CD4-positive, alpha-beta T cell treated with Interleukin-1 beta for 1 hour (primary cell): ENCODE measurements around the gene STRA6.

Source experiments
- DNase-seq, 2 donors: peaks; one replicate each; pipeline ENCODE4 v3.0.0-alpha.2; 2020 to 2022

STRA6 gene

DNA sequence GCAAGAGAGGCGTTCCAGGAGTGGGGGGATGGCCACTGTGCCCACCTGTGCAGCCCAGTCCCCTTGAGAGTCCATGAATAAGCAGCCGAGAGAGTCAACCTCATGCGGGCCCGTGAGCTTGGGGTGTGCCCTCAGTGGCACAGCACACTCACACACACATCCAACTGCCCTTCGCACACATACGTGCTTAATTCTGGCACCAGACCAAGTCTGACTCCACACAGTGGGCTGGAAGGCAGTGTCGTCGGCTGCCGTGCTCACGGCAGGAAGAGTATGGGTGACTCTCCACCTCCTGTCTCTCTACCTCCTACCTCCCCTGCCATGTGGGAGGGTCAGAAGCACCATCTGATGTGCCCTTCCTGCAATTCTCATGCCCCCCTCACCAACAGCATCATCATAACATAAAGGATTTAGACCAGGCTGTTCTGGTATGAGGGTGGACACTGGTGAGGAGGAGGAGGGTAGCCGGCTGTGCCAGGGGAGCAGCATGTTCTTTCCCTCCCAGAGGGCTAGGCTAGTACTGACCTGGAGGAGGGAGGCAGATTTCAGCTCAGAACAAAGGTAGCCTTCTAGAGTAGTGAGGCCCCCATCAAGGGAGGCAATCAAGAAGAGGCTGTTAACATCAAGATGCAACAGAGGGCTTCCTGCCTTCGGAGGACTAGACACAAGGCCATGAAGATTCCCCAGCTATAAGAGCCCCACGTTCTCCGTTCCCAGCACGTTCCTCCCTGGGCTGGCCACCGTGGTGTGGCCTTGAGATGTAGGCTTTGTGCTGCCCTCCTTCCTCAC is 5.3 kb upstream of the STRA6 start:
- no peak for DNase-seq

DNA sequence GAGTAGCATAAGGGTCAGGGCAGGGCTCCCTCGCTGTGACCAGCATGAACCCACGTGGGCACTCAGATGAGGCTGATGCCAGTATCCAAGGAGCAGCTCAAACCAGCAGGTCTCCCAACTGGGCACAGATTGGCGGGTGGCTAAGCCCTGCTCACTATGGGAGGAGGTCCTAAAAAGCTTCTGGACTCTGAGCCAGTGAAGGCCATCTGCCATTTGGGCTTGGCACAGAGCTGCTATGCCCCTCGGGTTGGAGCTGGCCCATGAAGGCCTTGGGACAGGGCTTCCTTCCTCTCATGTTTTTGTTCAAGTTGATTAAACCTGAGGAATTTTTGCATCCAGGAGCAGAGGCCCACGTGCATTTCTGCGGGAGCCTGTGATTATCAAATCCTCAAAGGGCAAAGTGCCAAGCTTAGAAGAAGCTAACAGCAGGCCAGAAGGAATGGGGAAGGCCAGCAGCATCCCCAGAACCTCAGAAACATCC is 4.3 kb upstream of the STRA6 start:
- DNase-seq, result no peak

GRCh38 chr15:74205582-74205947 is 3.0 kb upstream of the STRA6 start:
- no peak for DNase-seq

GRCh38 chr15:74203914-74204431 is 1.4 kb upstream of the STRA6 start:
- DNase-seq, result no peak

- no peak for DNase-seq
These were observed 722 bp downstream of the STRA6 start for GRCh38 chr15:74201710-74202420.

DNA sequence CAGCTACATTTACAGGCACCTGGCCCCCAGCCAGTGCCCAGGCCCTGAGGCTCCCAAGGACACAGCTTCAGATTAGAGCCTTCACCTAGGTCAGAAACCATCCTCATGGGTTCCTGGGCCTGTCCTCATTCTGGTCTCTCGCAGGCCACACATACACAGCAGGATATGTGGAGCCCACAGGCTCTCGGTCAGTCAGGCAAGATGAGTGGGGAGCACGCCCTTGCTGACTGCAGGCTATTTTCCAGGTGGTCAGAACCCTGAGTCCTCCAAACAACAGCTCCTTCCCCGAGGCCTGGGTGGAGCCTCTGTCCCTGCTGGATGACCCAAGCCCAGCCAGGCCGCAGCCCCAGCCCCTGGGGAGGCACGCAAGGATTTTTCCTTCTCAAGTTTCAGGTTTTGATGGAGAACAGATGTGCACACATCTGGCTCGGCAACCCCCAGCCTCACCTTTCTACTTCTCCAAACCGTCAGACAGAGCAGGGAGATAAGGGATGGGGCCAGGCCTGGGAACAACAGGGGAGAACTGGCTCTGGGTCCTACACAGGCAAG is 1.6 kb downstream of the STRA6 start:
- DNase-seq, result no peak

GRCh38 chr15:74200412-74200815 is 2.2 kb downstream of the STRA6 start:
- DNase-seq, result no peak

- DNase-seq, result no peak
These were observed 3.3 kb downstream of the STRA6 start for GRCh38 chr15:74199297-74199652.

GRCh38 chr15:74197176-74197965 is 5.2 kb downstream of the STRA6 start:
- DNase-seq, result no peak

GRCh38 chr15:74196175-74196574 is 6.4 kb downstream of the STRA6 start:
- DNase-seq, result no peak

DNA sequence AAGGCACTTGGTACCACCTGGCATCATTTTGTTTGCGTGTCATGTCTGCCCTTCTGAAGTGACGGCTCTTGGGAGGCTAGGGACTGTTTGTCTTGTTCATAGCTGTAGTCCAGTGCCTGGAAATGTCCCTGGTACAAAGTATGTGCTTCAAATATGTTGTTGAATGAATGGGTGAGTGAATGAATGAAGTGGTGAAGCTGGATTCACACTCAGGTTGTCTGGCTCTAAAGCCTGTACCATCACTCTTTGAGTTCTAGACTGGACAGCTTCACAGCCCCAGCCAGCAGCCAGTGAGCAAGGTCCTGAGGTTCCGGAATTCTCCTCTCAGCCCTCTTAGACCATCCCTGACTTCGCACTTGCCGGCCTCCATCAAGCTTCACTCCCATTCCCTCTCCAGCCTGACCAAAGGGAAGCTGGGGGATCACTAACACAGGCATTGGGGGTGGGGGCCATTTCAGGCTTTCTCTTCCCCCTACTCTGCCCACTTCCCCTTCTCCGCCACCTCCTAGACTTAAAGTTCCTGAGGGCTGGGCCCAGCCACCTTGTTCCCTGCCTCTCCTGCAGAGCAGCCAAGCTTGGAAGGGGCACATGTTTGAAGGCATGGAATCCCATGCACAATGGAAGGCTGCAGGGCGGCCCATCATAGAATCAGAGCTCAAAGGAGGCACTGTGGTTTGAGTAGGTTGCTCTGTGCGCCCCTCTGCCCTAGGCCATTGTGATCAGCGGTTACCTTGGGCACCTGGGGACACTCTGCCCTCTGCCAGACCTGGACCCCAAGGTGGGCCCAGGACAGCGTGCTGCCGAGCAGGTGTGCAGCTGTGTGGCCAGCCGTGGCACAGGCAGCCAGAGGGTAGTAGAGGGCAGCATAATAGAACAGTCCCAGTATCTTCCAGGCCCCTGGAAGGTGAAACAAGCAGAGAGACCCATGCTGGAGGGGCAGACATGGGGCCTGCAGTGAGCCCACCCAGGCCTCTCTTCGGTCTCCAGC is 7.7 kb downstream of the STRA6 start:
- no peak for DNase-seq

GRCh38 chr15:74193905-74194304 is 8.7 kb downstream of the STRA6 start:
- no peak for DNase-seq

DNA sequence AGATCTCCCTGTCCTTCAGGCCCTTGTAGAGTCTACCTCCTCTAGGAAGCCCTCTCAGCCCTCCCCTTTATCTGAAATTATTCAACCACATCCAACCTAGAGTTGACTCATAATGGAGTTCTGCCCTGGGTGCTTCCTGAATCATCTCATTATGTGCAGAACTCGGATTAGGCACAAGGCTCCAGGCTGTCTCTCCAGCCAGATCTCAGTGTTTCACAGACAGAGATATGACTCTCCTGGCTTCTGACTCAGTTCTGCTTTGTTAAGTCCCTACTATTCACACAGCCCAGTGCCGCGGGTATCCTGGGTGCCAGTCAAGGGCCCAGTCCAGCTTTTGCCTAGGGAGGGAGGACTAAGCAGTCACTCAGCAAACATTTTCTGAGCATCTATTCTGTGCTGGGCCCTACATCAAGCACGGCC is 9.3 kb downstream of the STRA6 start:
- no peak for DNase-seq

- DNase-seq, result no peak
These were observed 9.8 kb downstream of the STRA6 start for GRCh38 chr15:74192751-74193150.

DNA sequence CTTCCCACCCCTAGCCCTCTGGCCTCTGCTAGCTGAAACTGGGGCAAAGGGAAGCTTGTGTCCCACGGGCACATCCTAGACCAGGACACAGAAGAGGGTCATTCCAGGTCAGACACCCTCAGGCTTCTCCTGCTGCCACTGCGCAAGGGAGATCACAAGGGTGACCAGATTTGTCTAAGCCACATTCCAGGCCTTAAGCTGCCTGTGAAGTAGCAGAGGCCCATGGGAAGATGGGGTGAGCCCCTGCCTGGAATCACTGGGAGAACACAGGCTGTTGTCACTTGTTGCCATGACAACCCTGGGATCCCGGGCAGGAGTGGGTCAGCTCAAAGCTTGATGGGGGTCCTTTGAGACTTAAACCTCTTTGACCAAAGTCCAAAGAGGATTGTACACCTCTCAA is 10.8 kb downstream of the STRA6 start:
- DNase-seq, result no peak

DNA sequence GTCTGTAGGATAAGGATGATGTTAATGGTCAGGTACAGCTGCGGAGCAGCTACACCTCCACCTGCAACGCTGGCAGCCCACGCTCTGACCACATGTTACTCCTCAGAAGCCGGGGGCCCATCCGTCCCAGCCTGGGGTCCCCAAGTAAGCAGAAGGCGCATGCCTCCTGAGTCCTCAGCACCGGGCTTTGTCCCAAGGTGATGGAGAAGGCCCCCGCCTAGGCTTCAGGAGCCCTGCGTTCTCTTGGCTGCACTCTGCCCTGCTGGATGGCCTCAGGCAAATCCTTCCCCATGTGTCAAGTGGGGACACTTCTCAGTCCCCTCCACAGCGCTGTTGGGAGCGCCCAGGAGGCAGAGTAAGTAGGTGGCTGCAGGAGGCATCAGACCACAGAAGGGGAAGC is 14.4 kb downstream of the STRA6 start:
- DNase-seq, result no peak

- DNase-seq, result no peak
These were observed 16.8 kb downstream of the STRA6 start for GRCh38 chr15:74185710-74186348.

DNA sequence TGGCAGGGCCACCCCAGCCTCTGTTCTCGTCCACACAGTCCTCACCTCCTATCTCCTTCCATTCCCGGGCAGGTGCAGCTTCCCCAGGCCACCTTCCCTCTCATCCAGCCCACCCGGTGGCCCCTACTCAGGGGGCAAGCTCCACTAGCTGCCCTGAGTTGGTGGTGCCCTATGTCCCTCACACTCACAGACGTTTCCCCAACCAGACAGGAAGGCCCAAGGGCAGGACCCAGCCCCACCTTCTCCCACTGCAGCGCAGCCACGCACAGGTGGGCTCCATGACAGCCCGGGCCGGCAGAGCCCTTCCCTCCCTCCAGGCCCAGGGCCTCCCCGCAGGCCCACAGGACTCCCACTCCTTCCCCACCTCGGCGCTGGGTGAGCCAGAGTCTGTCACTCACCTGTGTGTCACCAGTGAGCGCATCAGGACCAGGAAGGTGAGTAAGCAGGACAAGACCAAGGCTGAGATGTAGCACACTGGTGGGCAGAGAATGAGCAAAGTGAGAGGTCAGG is 17.9 kb downstream of the STRA6 start:
- DNase-seq, result no peak

GRCh38 chr15:74182131-74182530 is 20.5 kb downstream of the STRA6 start:
- DNase-seq, result no peak

GRCh38 chr15:74180881-74181602 is 21.5 kb downstream of the STRA6 start:
- DNase-seq, result no peak
